ENCODE results near the gene ZNF580.
A peak's percentile ranks its signal among the peaks of the same experiment; 100 is the strongest.

Gene ZNF580

GRCh38 chr19:55647732-55648584 is 7.2 kb downstream of the ZNF580 start, which contains the start of gene CCDC106:
Gene CCDC106 (plus strand): TSS chr19:55648212. CDS start chr19:55649047, 835 bp downstream.
- DNase-seq (ENCODE audit: low spot score), result peak; percentile 69

- DNase-seq (ENCODE audit: low spot score), result no peak
These were observed 7.9 kb downstream of the ZNF580 start for GRCh38 chr19:55648585-55649267.

- DNase-seq (ENCODE audit: low spot score), result no peak
These were observed 8.7 kb downstream of the ZNF580 start for GRCh38 chr19:55649268-55650125.

- DNase-seq (ENCODE audit: low spot score), result no peak
These were observed 9.3 kb downstream of the ZNF580 start for GRCh38 chr19:55650126-55650557.

GRCh38 chr19:55650602-55651230 is 9.9 kb downstream of the ZNF580 start:
- DNase-seq (ENCODE audit: low spot score), result no peak

- DNase-seq (ENCODE audit: low spot score), result no peak
These were observed 10.4 kb downstream of the ZNF580 start for GRCh38 chr19:55651236-55651635.

GRCh38 chr19:55652311-55653128 is 11.7 kb downstream of the ZNF580 start:
- no peak for DNase-seq (ENCODE audit: low spot score)

GRCh38 chr19:55653651-55654322 is 13.0 kb downstream of the ZNF580 start:
- peak; percentile 78 for DNase-seq (ENCODE audit: low spot score)

GRCh38 chr19:55654323-55654867 is 13.6 kb downstream of the ZNF580 start:
- peak; percentile 82 for DNase-seq (ENCODE audit: low spot score)

GRCh38 chr19:55654868-55655647 is 14.3 kb downstream of the ZNF580 start, which contains the start of gene U2AF2:
Gene U2AF2 (plus strand): TSS chr19:55655035. CDS start chr19:55655105, 70 bp downstream.
- peak; percentile 91 for DNase-seq (ENCODE audit: low spot score)

GRCh38 chr19:55655648-55656040 is 14.8 kb downstream of the ZNF580 start:
- no peak for DNase-seq (ENCODE audit: low spot score)

- no peak for DNase-seq (ENCODE audit: low spot score)
These were observed 15.8 kb downstream of the ZNF580 start for GRCh38 chr19:55656552-55656951.

GRCh38 chr19:55656988-55657747 is 16.4 kb downstream of the ZNF580 start:
- DNase-seq (ENCODE audit: low spot score), result no peak

GRCh38 chr19:55658846-55659459 is 18.2 kb downstream of the ZNF580 start:
- DNase-seq (ENCODE audit: low spot score), result no peak

- DNase-seq (ENCODE audit: low spot score), result no peak
These were observed 19.0 kb downstream of the ZNF580 start for GRCh38 chr19:55659822-55660221.

GRCh38 chr19:55660404-55660803 is 19.6 kb downstream of the ZNF580 start:
- no peak for DNase-seq (ENCODE audit: low spot score)

- DNase-seq (ENCODE audit: low spot score), result no peak
These were observed 20.2 kb downstream of the ZNF580 start for GRCh38 chr19:55660991-55661390.

GRCh38 chr19:55661826-55662225 is 21.0 kb downstream of the ZNF580 start:
- DNase-seq (ENCODE audit: low spot score), result no peak
